GM12874 (cell line): Measurements from ENCODE around the gene TRIM60.
A peak's percentile ranks its signal among the peaks of the same experiment; 100 is the strongest.

Source experiments
- CTCF ChIP-seq: IDR thresholded peaks from 2 replicates; pipeline ENCODE4 v1.5.1; 2011; ENCODE audit warnings: low read depth, mild to moderate bottlenecking, control low read depth, low read length, moderate library complexity; ENCODE audit not compliant: insufficient read depth

The TRIM60 gene

GRCh38 chr4:165009493-165010227 is 22.1 kb upstream of the TRIM60 start:
- no peak for TF ChIP-seq CTCF

GRCh38 chr4:165010487-165010886 is 21.3 kb upstream of the TRIM60 start:
- no peak for TF ChIP-seq CTCF

- TF ChIP-seq CTCF, result no peak
Observed at GRCh38 chr4:165010991-165011390, 20.8 kb upstream of the TRIM60 start.

GRCh38 chr4:165011403-165011802 is 20.4 kb upstream of the TRIM60 start:
- TF ChIP-seq CTCF, result no peak

GRCh38 chr4:165013691-165014090 is 18.1 kb upstream of the TRIM60 start:
- TF ChIP-seq CTCF, result no peak

- TF ChIP-seq CTCF, result peak; percentile 16; the same call in 1 of the 2 replicates
Observed at GRCh38 chr4:165016971-165017370, 14.8 kb upstream of the TRIM60 start.

- TF ChIP-seq CTCF, result no peak
Observed at GRCh38 chr4:165027762-165028402, 3.9 kb upstream of the TRIM60 start.
